Osteoblast (primary cell): ENCODE results near the gene IMPACT. TPM values are rescaled to one million over a fixed set of nuclear protein-coding genes. Genes with fewer than 3 reads are reported as not detected.

Experiments used
- DNase-seq: peaks from one replicate; pipeline ENCODE4 v3.0.0; 2011; ENCODE audit warnings: low spot score, mixed read lengths; ENCODE audit not compliant: insufficient read length; ENCODE audit errors: missing footprints
- H2AFZ ChIP-seq: 2 replicates; pipeline ENCODE4 v1.6.0; 2011; ENCODE audit warnings: mild to moderate bottlenecking, low read length
- H3K27ac ChIP-seq: 2 replicates; pipeline ENCODE4 v1.5.1; 2011; ENCODE audit warnings: mild to moderate bottlenecking, low read depth, low read length, moderate library complexity
- H3K27me3 ChIP-seq: 2 replicates; pipeline ENCODE4 v1.6.0; 2012; ENCODE audit warnings: mild to moderate bottlenecking, control low read depth, inconsistent platforms, low read length, moderate library complexity; ENCODE audit not compliant: insufficient read depth
- H3K36me3 ChIP-seq: 2 replicates; pipeline ENCODE4 v1.5.1; 2011; ENCODE audit warnings: mild to moderate bottlenecking, low read length, control low read depth, moderate library complexity; ENCODE audit not compliant: insufficient read depth
- H3K4me1 ChIP-seq: 2 replicates; pipeline ENCODE4 v1.5.1; 2011; ENCODE audit warnings: mild to moderate bottlenecking, low read length, control low read depth, moderate library complexity; ENCODE audit not compliant: insufficient read depth
- H3K4me2 ChIP-seq: 2 replicates; pipeline ENCODE4 v1.6.0; 2011; ENCODE audit warnings: mild to moderate bottlenecking, low read length; ENCODE audit not compliant: insufficient read depth
- H3K4me3 ChIP-seq: fragments of 200-600 bp; sonication (generic); 3 replicates; pipeline ENCODE4 v1.5.1; 2012; ENCODE audit warnings: mild to moderate bottlenecking, low read length, inconsistent platforms; ENCODE audit not compliant: insufficient read depth
- H3K79me2 ChIP-seq: 2 replicates; pipeline ENCODE4 v1.6.0; 2012; ENCODE audit warnings: mild to moderate bottlenecking, low read length, control low read depth, inconsistent platforms; ENCODE audit not compliant: insufficient read depth
- H3K9me3 ChIP-seq: 2 replicates; pipeline ENCODE4 v1.5.1; 2011; ENCODE audit warnings: low read depth, low read length, control low read depth
- H4K20me1 ChIP-seq: 2 replicates; pipeline ENCODE4 v1.6.0; 2012; ENCODE audit warnings: mild to moderate bottlenecking, low read length, control low read depth; ENCODE audit not compliant: insufficient read depth
- CTCF ChIP-seq: IDR thresholded peaks from 2 replicates; pipeline ENCODE4 v1.5.1; 2011; ENCODE audit warnings: mild to moderate bottlenecking, low read depth, low read length, moderate library complexity; ENCODE audit errors: extremely low read depth
- total RNA-seq: library from RNA; depleted of rRNA; stranded (reverse); fragments of >200 nt; gene quantifications from 2 replicates; pipeline ENCODE4 v1.2.3, GENCODE V29; 2012

Gene IMPACT
- total RNA-seq, 1 donor = 34.7 TPM

- Histone ChIP-seq H3K4me1 (no peaks in the 10 kb centered on the region), H3K27me3 (no peaks in the 10 kb centered on the region), H3K4me3 (no peak overlapping the region), H2AFZ (no peak overlapping the region), H3K4me2 (no peak overlapping the region), H4K20me1 (no peaks in the 10 kb centered on the region), H3K27ac (no peak overlapping the region), H3K36me3 (no peaks in the 10 kb centered on the region), H3K79me2 (peaks cover 9% of the 10 kb centered on the region), H3K9me3 (no peaks in the 10 kb centered on the region)
- DNase-seq = no peak
- TF ChIP-seq CTCF = no peak
These were observed 45.3 kb upstream of the IMPACT start for GRCh38 chr18:24381126-24381525.

- TF ChIP-seq CTCF = no peak
- DNase-seq = no peak
- no peak overlapping the region for H2AFZ ChIP-seq
These were observed 39.8 kb upstream of the IMPACT start for GRCh38 chr18:24386681-24387080.

DNA sequence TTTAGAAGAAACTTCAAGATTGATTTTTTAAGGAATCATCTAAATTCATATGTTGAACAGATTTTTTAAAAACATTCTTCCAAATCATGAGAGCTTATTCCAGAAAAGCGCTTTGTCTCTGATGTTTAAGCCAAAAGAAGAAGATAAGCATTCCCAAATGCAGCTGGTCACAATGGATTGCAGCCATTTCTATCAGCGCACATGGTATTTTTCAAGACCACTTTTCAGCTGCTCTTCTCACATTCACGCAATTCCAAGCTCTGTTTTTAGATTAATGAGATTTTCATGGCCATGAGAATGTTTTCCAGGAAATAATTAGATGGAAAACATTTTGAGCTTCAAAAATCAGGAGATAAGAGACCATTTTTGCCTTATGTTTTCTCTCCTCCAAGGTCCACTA, 37.5 kb upstream of the IMPACT start:
- Histone ChIP-seq H4K20me1 (no peaks in the 10 kb centered on the region), H3K9me3 (no peaks in the 10 kb centered on the region)

More at GRCh38 chr18:24386681-24387080, 39.8 kb upstream of the IMPACT start:
- no peak overlapping the region for H3K4me3 ChIP-seq
- H3K36me3 ChIP-seq = no peaks in the 10 kb centered on the region
- no peaks in the 10 kb centered on the region for H3K4me1 ChIP-seq
- H3K27ac ChIP-seq = no peak overlapping the region
- no peaks in the 10 kb centered on the region for H3K27me3 ChIP-seq
- H3K4me2 ChIP-seq = no peak overlapping the region
- H4K20me1 ChIP-seq = no peaks in the 10 kb centered on the region
- no peaks in the 10 kb centered on the region for H3K9me3 ChIP-seq
- peaks cover 14% of the 10 kb centered on the region for H3K79me2 ChIP-seq

More for the DNA sequence above, 37.5 kb upstream of the IMPACT start:
- no peak for DNase-seq
- Histone ChIP-seq H3K36me3 (no peaks in the 10 kb centered on the region), H3K4me3 (no peak overlapping the region), H2AFZ (no peak overlapping the region), H3K79me2 (peaks cover 15% of the 10 kb centered on the region), H3K27me3 (no peaks in the 10 kb centered on the region), H3K4me2 (no peak overlapping the region), H3K27ac (no peak overlapping the region), H3K4me1 (no peaks in the 10 kb centered on the region)
- no peak for TF ChIP-seq CTCF
